OCI-LY3 (cell line): ENCODE results near the gene WFIKKN2.

ENCODE experiments used
- CTCF ChIP-seq: fragments of 200-600, 300-600 bp; sonication (generic); IDR thresholded peaks from 2 replicates; pipeline ENCODE4 v1.5.1; 2014; ENCODE audit warnings: antibody characterized with exemption, low read length, low read depth
- EZH2phosphoT487 ChIP-seq: fragments of 200-600 bp; shearing (Covaris generic); IDR thresholded peaks from 2 replicates; pipeline ENCODE4 v1.6.1; 2018; ENCODE audit warnings: antibody characterized with exemption, mixed run types, low read depth

DNA sequence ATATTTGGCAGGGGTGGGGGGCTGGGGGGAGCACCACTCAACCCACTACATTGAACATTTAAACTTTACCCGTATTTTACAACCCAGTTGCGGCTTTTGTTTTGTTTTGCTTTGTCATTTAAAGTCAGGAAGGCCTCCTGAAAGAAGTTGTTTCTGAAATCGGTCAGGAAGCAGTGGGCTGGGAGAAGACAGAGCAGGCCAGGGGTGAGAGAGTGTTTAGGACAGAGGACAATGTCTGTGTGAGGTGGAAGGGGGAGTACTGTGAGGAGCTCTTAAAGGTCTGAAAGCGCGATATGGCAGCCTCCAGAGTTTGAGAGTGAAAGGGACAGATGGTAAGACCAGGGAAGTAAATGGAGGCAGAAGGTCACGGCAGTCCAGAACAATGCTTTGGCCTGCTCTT, 6.1 kb upstream of the WFIKKN2 start:
- TF ChIP-seq CTCF (no peak), EZH2phosphoT487 (no peak)
